ENCODE results near the gene APOL5.

DNA sequence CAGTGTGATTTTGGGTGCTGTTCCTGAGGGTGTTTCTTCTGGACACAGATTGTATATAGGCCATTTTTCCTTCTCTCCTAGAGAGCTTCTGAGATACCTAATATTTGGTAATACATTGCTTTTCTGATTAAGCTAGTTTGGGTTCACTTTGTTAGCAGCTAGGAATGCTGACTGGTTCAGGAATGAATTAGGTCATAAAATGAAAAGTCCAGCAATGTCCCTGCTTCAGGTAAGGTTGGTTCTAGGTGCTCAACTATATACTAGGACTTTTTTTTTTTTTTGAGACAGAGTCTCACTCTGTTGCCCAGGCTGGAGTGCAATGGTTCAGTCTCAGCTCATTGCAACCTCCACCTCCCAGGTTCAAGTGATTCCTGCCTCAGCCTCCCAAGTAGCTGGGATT is 32.9 kb upstream of the APOL5 start:
- TF ChIP-seq, protein P1, sequence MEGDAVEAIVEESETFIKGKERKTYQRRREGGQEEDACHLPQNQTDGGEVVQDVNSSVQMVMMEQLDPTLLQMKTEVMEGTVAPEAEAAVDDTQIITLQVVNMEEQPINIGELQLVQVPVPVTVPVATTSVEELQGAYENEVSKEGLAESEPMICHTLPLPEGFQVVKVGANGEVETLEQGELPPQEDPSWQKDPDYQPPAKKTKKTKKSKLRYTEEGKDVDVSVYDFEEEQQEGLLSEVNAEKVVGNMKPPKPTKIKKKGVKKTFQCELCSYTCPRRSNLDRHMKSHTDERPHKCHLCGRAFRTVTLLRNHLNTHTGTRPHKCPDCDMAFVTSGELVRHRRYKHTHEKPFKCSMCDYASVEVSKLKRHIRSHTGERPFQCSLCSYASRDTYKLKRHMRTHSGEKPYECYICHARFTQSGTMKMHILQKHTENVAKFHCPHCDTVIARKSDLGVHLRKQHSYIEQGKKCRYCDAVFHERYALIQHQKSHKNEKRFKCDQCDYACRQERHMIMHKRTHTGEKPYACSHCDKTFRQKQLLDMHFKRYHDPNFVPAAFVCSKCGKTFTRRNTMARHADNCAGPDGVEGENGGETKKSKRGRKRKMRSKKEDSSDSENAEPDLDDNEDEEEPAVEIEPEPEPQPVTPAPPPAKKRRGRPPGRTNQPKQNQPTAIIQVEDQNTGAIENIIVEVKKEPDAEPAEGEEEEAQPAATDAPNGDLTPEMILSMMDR (IDR thresholded peaks at IDR 0.05) = no peak
- TF ChIP-seq POLR2A (IDR thresholded peaks at IDR 0.05) = no peak
- no peak for TF ChIP-seq POLR2AphosphoS5 (IDR thresholded peaks at IDR 0.05)
